ENCODE data around the gene PSME4. TPM values are rescaled to one million over a fixed set of nuclear protein-coding genes. Genes with fewer than 3 reads are reported as not detected.

Gene PSME4
- total RNA-seq, 1 experiment from 2014 or later, result 87.4 TPM

DNA sequence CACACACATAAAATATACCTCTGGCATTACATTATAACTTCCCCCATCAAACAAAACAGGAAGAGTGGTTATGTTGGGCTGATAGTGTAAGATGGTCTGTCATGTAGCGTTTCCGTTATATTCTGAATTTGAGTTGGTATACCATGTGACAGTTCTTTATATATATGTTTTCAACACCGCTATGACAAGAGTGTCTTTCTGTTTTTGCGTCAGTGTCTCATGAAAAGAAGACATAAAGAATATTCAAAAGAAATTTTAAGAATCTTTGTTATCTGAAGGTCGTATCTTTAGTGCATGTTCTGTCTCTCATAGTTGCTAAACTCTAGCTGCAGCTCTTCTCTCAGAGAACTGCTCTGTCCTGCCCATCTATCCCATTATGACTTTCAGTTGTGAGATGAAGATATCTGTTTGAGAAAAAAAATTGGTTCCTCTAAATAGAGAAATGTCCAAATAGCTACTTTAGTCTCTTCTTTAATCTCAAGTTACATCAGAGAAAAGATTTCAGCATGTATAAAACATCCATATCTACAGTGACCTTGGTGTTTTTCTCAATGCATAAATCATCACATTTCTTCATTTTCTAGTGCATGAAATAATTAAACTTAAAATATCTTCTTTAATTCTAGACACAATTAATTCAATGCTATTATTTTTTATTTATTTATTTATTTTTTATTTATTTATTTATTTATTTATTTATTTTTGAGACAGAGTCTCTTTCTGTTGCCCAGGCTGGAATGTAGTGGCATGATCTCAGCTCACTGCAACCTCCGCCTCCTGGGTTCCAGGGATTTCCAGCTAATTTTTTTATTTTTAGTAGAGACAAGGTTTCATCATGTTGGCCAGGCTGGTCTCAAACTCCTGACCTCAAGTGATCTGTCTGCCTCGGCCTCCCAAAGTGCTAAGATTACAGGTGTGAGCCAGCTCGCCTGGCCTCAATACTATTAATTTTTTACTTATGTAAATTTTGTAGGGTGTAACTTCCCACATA lies 24.3 kb upstream of the PSME4 start:
- H3T11ph ChIP-seq (ENCODE audit: low read length), result no peak overlapping the region
- no peak overlapping the region for H2BK15ac ChIP-seq (ENCODE audit: low read depth, low read length)
- no peak overlapping the region for H3K56ac ChIP-seq (ENCODE audit: insufficient read length, low read depth, low read length)
- H2BK5ac ChIP-seq (ENCODE audit: insufficient read length, low read length), result no peak overlapping the region
- H3K79me1 ChIP-seq (ENCODE audit: insufficient read depth, low read depth, low read length, poor library complexity, severe bottlenecking), result no peaks in the 10 kb centered on the region
- H2AK5ac ChIP-seq (ENCODE audit: insufficient read length, low read length), result no peak overlapping the region
- no peaks in the 10 kb centered on the region; the same call in 1 of the 2 replicates for H3K4me1 ChIP-seq (ENCODE audit: insufficient read depth, low read length)
- no peaks in the 10 kb centered on the region for H3K23me2 ChIP-seq (ENCODE audit: insufficient read length, low read depth, low read length, poor library complexity, severe bottlenecking)
- no peak overlapping the region for H4K91ac ChIP-seq (ENCODE audit: insufficient read length, low read depth, low read length)
- no peak overlapping the region for H2BK20ac ChIP-seq (ENCODE audit: low read depth, low read length, poor library complexity, severe bottlenecking)
- no peak overlapping the region for H3K18ac ChIP-seq (ENCODE audit: insufficient read length, low read depth, low read length)
- no peaks in the 10 kb centered on the region for H3K79me2 ChIP-seq (ENCODE audit: insufficient read depth, low read length)
- H2BK120ac ChIP-seq (ENCODE audit: low read depth, low read length, poor library complexity, severe bottlenecking), result no peak overlapping the region
- H2AFZ ChIP-seq (ENCODE audit: low read length), result no peak overlapping the region
- no peak overlapping the region for H2BK12ac ChIP-seq (ENCODE audit: insufficient read length, low read depth, low read length)
- no peaks in the 10 kb centered on the region for H3K9me3 ChIP-seq (ENCODE audit: control insufficient read depth, low read depth, low read length)
- WGBS (ENCODE audit: extremely low coverage, insufficient read length, low lambda C conversion rate), result no CpG with 5 or more reads among the region's 8 CpGs
- Mint-ChIP-seq H3K9me3 (no peaks in the 10 kb centered on the region; a peak in 1 of 5 replicates), H3K27ac (no peak overlapping the region), H3K36me3 (ENCODE audit: insufficient read depth in 1 of 3, low read depth in 3 of 3) (no peaks in the 10 kb centered on the region), H3K27me3 (ENCODE audit: low read depth) (no peaks in the 10 kb centered on the region), H3K4me3 (no peak overlapping the region), H3K4me1 (no peaks in the 10 kb centered on the region)
- no peaks in the 10 kb centered on the region for H4K20me1 ChIP-seq (ENCODE audit: control insufficient read depth, insufficient read depth, insufficient read length)
- no peak overlapping the region for H3K23ac ChIP-seq (ENCODE audit: insufficient read length, low read depth, low read length)
- H4K8ac ChIP-seq (replicated peaks; ENCODE audit: insufficient read length, low read depth, low read length), result no peak overlapping the region
- TF ChIP-seq, protein P1, sequence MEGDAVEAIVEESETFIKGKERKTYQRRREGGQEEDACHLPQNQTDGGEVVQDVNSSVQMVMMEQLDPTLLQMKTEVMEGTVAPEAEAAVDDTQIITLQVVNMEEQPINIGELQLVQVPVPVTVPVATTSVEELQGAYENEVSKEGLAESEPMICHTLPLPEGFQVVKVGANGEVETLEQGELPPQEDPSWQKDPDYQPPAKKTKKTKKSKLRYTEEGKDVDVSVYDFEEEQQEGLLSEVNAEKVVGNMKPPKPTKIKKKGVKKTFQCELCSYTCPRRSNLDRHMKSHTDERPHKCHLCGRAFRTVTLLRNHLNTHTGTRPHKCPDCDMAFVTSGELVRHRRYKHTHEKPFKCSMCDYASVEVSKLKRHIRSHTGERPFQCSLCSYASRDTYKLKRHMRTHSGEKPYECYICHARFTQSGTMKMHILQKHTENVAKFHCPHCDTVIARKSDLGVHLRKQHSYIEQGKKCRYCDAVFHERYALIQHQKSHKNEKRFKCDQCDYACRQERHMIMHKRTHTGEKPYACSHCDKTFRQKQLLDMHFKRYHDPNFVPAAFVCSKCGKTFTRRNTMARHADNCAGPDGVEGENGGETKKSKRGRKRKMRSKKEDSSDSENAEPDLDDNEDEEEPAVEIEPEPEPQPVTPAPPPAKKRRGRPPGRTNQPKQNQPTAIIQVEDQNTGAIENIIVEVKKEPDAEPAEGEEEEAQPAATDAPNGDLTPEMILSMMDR (conservative IDR thresholded peaks at IDR 0.05), result no peak
- no peak overlapping the region for H3K4me2 ChIP-seq (ENCODE audit: insufficient read depth, insufficient read length, low read length)
- H3K27ac ChIP-seq (ENCODE audit: insufficient read length, low read depth, low read length), result no peak overlapping the region
- H4K5ac ChIP-seq (ENCODE audit: insufficient read length, low read depth, low read length), result no peak overlapping the region
- no peaks in the 10 kb centered on the region for H3K27me3 ChIP-seq (ENCODE audit: insufficient read depth, low read length)
- no peak for DNase-seq
- no peak overlapping the region for H3K4ac ChIP-seq (ENCODE audit: low read depth, low read length)
- no peak overlapping the region for H3K9ac ChIP-seq (ENCODE audit: extremely low read depth, insufficient read length, low read length)
- H3K14ac ChIP-seq (ENCODE audit: insufficient read depth, low read length), result no peak overlapping the region
